NT2/D1 (cell line): ENCODE data around the gene FBXO38.

Experiments
- SUZ12 ChIP-seq: IDR thresholded peaks from 2 replicates; pipeline ENCODE4 v1.6.1; 2011; ENCODE audit not compliant: insufficient read length, insufficient read depth; ENCODE audit errors: extremely low read depth
- YY1 ChIP-seq: IDR thresholded peaks from 2 replicates; pipeline ENCODE4 v1.6.1; 2011; ENCODE audit not compliant: insufficient read length, insufficient read depth
- ZNF274 ChIP-seq: IDR thresholded peaks from 2 replicates; pipeline ENCODE4 v1.6.1; 2011; ENCODE audit warnings: mild to moderate bottlenecking, low read depth, low read length

DNA sequence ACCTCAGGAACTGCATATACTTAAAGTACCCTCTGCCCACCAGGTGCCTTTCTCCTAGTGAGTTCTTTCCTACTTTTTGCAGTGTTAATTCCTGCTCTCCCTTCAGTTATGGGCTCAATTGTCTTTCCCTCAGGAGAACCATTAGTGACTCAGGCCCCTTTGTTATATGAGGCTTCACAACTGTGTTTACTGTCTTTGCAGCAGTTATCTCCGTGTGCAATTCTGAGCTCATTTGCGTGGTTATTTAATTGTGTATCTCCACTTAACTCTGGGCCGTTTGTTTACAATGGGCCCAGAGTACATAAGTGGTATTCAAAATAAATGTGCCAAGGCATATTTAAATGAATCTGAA, 9.6 kb downstream of the FBXO38 start:
- no peak for TF ChIP-seq ZNF274
- no peak for TF ChIP-seq YY1
- TF ChIP-seq SUZ12: no peak
